LNCAP (cell line): ENCODE measurements around the gene FRRS1L.

Experiments
- CTCF ChIP-seq: fragments of 450-650 bp; IDR thresholded peaks from 2 replicates; pipeline ENCODE4 v1.5.1; 2017; ENCODE audit warnings: mild to moderate bottlenecking

Gene FRRS1L

GRCh38 chr9:109182940-109183798 lies 16.1 kb upstream of the FRRS1L start:
- peak; percentile 65 for TF ChIP-seq CTCF

- no peak for TF ChIP-seq CTCF
These were observed 15.5 kb upstream of the FRRS1L start for GRCh38 chr9:109182550-109182939.

- no peak for TF ChIP-seq CTCF
These were observed 14.2 kb upstream of the FRRS1L start for GRCh38 chr9:109181284-109181683.

GRCh38 chr9:109179801-109180523 lies 12.9 kb upstream of the FRRS1L start:
- TF ChIP-seq CTCF: no peak

GRCh38 chr9:109176963-109177362 lies 9.9 kb upstream of the FRRS1L start:
- no peak for TF ChIP-seq CTCF

- TF ChIP-seq CTCF: no peak
These were observed 9.3 kb upstream of the FRRS1L start for GRCh38 chr9:109176386-109176785.

- no peak for TF ChIP-seq CTCF
These were observed 5.9 kb upstream of the FRRS1L start for GRCh38 chr9:109172935-109173334.
